ENCODE results near the gene TMEM231. TPM values are rescaled to one million over a fixed set of nuclear protein-coding genes. Genes with fewer than 3 reads are reported as not detected.
A peak's percentile ranks its signal among the peaks of the same experiment; 100 is the strongest.
"Not testable (repeated sequence)": the region's sequence is repeated elsewhere in the genome, so short reads cannot be mapped to it uniquely, and the experiment has no call there.

Gene TMEM231
- total RNA-seq, 5 donors from 2014 or later (not counting 1 experiment from before 2014, with no cell fraction given) = 1.5 to 3.0 (median 2.1) TPM

- H3K27me3 ChIP-seq (replicated peaks in 1 of 2; ENCODE audit: control insufficient read depth in 2 of 2, extremely low read depth in 1 of 2, insufficient read depth in 2 of 2, low read length in 1 of 2); H3K4me1 Mint-ChIP-seq; H3K9me3 Mint-ChIP-seq; POLR2A ChIA-PET; H3K4me3 Mint-ChIP-seq; H3K9me3 ChIP-seq; ATAC-seq (replicated peaks in 1 of 4); DNase-seq; H3K27ac Mint-ChIP-seq; H3K4me1 ChIP-seq (ENCODE audit: control insufficient read depth in 1 of 2, extremely low read depth in 1 of 2, insufficient read depth in 2 of 2, low read length in 2 of 2); CTCF ChIA-PET; H3K36me3 Mint-ChIP-seq; H3K36me3 ChIP-seq (ENCODE audit: control insufficient read depth in 2 of 2, extremely low read depth in 1 of 2, insufficient read depth in 1 of 2, low read length in 1 of 2); H3K27ac ChIP-seq (ENCODE audit: low read length); H3K4me3 ChIP-seq (ENCODE audit: control insufficient read depth in 1 of 2, extremely low read depth in 1 of 2, low read length in 1 of 2): not testable (repeated sequence)
- H3K27me3 Mint-ChIP-seq = peaks cover 20 to 30% of the 10 kb centered on the region in 2 donors
- WGBS (ENCODE audit: insufficient coverage) = 92% methylated on average over 2 of the region's 6 CpGs
Observed at GRCh38 chr16:75501820-75502219, 54.2 kb downstream of the TMEM231 start.

GRCh38 chr16:75501359-75501758 is 54.7 kb downstream of the TMEM231 start:
- H3K9me3 Mint-ChIP-seq = no peaks in the 10 kb centered on the region

GRCh38 chr16:75498605-75499322 is 57.3 kb downstream of the TMEM231 start:
- H3K4me3 Mint-ChIP-seq; CTCF ChIA-PET; H3K27ac ChIP-seq (ENCODE audit: low read length); POLR2A ChIA-PET; DNase-seq; H3K36me3 Mint-ChIP-seq; ATAC-seq (replicated peaks in 1 of 4); H3K4me1 ChIP-seq (ENCODE audit: control insufficient read depth in 1 of 2, extremely low read depth in 1 of 2, insufficient read depth in 2 of 2, low read length in 2 of 2); H3K4me3 ChIP-seq (ENCODE audit: control insufficient read depth in 1 of 2, extremely low read depth in 1 of 2, low read length in 1 of 2); H3K9me3 Mint-ChIP-seq; H3K9me3 ChIP-seq; H3K4me1 Mint-ChIP-seq; H3K27ac Mint-ChIP-seq; H3K36me3 ChIP-seq (ENCODE audit: control insufficient read depth in 2 of 2, extremely low read depth in 1 of 2, insufficient read depth in 1 of 2, low read length in 1 of 2): not testable (repeated sequence)
- peaks cover 2 to 28% of the 10 kb centered on the region in 2 experiments for H3K27me3 ChIP-seq (replicated peaks in 1 of 2; ENCODE audit: control insufficient read depth in 2 of 2, extremely low read depth in 1 of 2, insufficient read depth in 2 of 2, low read length in 1 of 2)
- no CpG with 5 or more reads among the region's 13 CpGs for WGBS (ENCODE audit: insufficient coverage)
- peaks cover 20 to 28% of the 10 kb centered on the region in 2 donors for H3K27me3 Mint-ChIP-seq

More at GRCh38 chr16:75501359-75501758, 54.7 kb downstream of the TMEM231 start:
- ChIA-PET POLR2A (no interaction called here), CTCF (no interaction called here)
- no peak for DNase-seq
- H3K27ac ChIP-seq (ENCODE audit: low read length) = no peak overlapping the region
- no peak for ATAC-seq (replicated peaks in 1 of 4)
- no peaks in the 10 kb centered on the region for H3K36me3 ChIP-seq (ENCODE audit: control insufficient read depth in 2 of 2, extremely low read depth in 1 of 2, insufficient read depth in 1 of 2, low read length in 1 of 2)
- H3K27ac Mint-ChIP-seq = no peak overlapping the region
- no peaks in the 10 kb centered on the region for H3K9me3 ChIP-seq
- peaks cover 0 to 8% of the 10 kb centered on the region in 2 experiments for H3K27me3 ChIP-seq (replicated peaks in 1 of 2; ENCODE audit: control insufficient read depth in 2 of 2, extremely low read depth in 1 of 2, insufficient read depth in 2 of 2, low read length in 1 of 2)
- H3K4me1 Mint-ChIP-seq = no peaks in the 10 kb centered on the region
- whole genome bisulfite sequencing (ENCODE audit: insufficient coverage) = no CpG with 5 or more reads among the region's 5 CpGs
- no peak overlapping the region for H3K4me3 ChIP-seq (ENCODE audit: control insufficient read depth in 1 of 2, extremely low read depth in 1 of 2, low read length in 1 of 2)
- no peaks in the 10 kb centered on the region for H3K36me3 Mint-ChIP-seq
- no peaks in the 10 kb centered on the region for H3K4me1 ChIP-seq (ENCODE audit: control insufficient read depth in 1 of 2, extremely low read depth in 1 of 2, insufficient read depth in 2 of 2, low read length in 2 of 2)
- H3K27me3 Mint-ChIP-seq = peaks cover 18 to 29% of the 10 kb centered on the region in 2 donors
- no peak overlapping the region for H3K4me3 Mint-ChIP-seq

GRCh38 chr16:75497558-75497957 is 58.5 kb downstream of the TMEM231 start:
- DNase-seq (no peak), ATAC-seq (replicated peaks in 1 of 4) (no peak)
- Histone ChIP-seq H3K36me3 (ENCODE audit: control insufficient read depth in 2 of 2, extremely low read depth in 1 of 2, insufficient read depth in 1 of 2, low read length in 1 of 2) (no peaks in the 10 kb centered on the region), H3K27ac (ENCODE audit: low read length) (no peak overlapping the region), H3K9me3 (no peaks in the 10 kb centered on the region), H3K27me3 (replicated peaks in 1 of 2; ENCODE audit: control insufficient read depth in 2 of 2, extremely low read depth in 1 of 2, insufficient read depth in 2 of 2, low read length in 1 of 2) (peaks cover 2 to 33% of the 10 kb centered on the region in 2 experiments), H3K4me1 (ENCODE audit: control insufficient read depth in 1 of 2, extremely low read depth in 1 of 2, insufficient read depth in 2 of 2, low read length in 2 of 2) (peaks cover 0 to 10% of the 10 kb centered on the region in 2 experiments), H3K4me3 (ENCODE audit: control insufficient read depth in 1 of 2, extremely low read depth in 1 of 2, low read length in 1 of 2) (no peak overlapping the region)
- CTCF ChIA-PET = interaction anchor here in 1 of 2 donors (0.6 to 0.7 kb wide), 2 partner anchors 9 to 46 kb away, joined by 3 read pairs; no protein-coding TSS in a partner anchor
- H3K27me3 Mint-ChIP-seq = peaks cover 24 to 40% of the 10 kb centered on the region in 2 donors
- POLR2A ChIA-PET = no interaction called here
- WGBS (ENCODE audit: insufficient coverage) = no CpG with 5 or more reads among the region's 4 CpGs
- no peaks in the 10 kb centered on the region for H3K9me3 Mint-ChIP-seq
- no peak overlapping the region for H3K4me3 Mint-ChIP-seq
- H3K36me3 Mint-ChIP-seq = no peaks in the 10 kb centered on the region
- H3K4me1 Mint-ChIP-seq = peaks cover 6 to 10% (median 7%) of the 10 kb centered on the region in 3 donors
- no peak overlapping the region for H3K27ac Mint-ChIP-seq

- Mint-ChIP-seq H3K36me3 (no peaks in the 10 kb centered on the region), H3K9me3 (no peaks in the 10 kb centered on the region), H3K4me3 (peak within 1 kb of the TSS; percentile 55 to 77 (median 57)), H3K27me3 (peaks cover 24 to 37% of the 10 kb centered on the region in 2 donors), H3K27ac (no peak within 1 kb of the TSS), H3K4me1 (peaks cover 6 to 10% (median 7%) of the 10 kb centered on the region in 3 donors)
- Histone ChIP-seq H3K27me3 (replicated peaks in 1 of 2; ENCODE audit: control insufficient read depth in 2 of 2, extremely low read depth in 1 of 2, insufficient read depth in 2 of 2, low read length in 1 of 2) (peaks cover 2 to 34% of the 10 kb centered on the region in 2 experiments), H3K36me3 (ENCODE audit: control insufficient read depth in 2 of 2, extremely low read depth in 1 of 2, insufficient read depth in 1 of 2, low read length in 1 of 2) (no peaks in the 10 kb centered on the region), H3K27ac (ENCODE audit: low read length) (no peak within 1 kb of the TSS), H3K4me3 (ENCODE audit: control insufficient read depth in 1 of 2, extremely low read depth in 1 of 2, low read length in 1 of 2) (peak within 1 kb of the TSS in 1 of 2 donors; percentile 58), H3K4me1 (ENCODE audit: control insufficient read depth in 1 of 2, extremely low read depth in 1 of 2, insufficient read depth in 2 of 2, low read length in 2 of 2) (peaks cover 0 to 10% of the 10 kb centered on the region in 2 experiments), H3K9me3 (no peaks in the 10 kb centered on the region)
- CTCF ChIA-PET = interaction anchor here in 1 of 2 donors (0.6 to 1.0 kb wide), 2 partner anchors 22 to 151 kb away, joined by 3 read pairs; no protein-coding TSS in a partner anchor
- 1% methylated on average over 34 of the region's 43 CpGs for WGBS (ENCODE audit: insufficient coverage)
- ATAC-seq (replicated peaks in 1 of 4) (peak; percentile 43 to 67 (median 62)), DNase-seq (peak in 4 of 35 experiments; percentile 7 to 23 (median 10))
- POLR2A ChIA-PET = no interaction called here
Observed at GRCh38 chr16:75495076-75495674, 60.9 kb downstream of the TMEM231 start, which contains the start of gene CHST6. Gene CHST6 (minus strand): TSS chr16:75495441. CDS start chr16:75479828, 15,613 bp downstream.

- Mint-ChIP-seq H3K4me1 (peaks cover 6 to 10% (median 7%) of the 10 kb centered on the region in 3 donors), H3K9me3 (no peaks in the 10 kb centered on the region), H3K36me3 (no peaks in the 10 kb centered on the region), H3K4me3 (peak overlapping the region; percentile 55 to 77 (median 57)), H3K27ac (no peak overlapping the region), H3K27me3 (peaks cover 22 to 37% of the 10 kb centered on the region in 2 donors)
- Histone ChIP-seq H3K4me3 (ENCODE audit: control insufficient read depth in 1 of 2, extremely low read depth in 1 of 2, low read length in 1 of 2) (peak overlapping the region in 1 of 2 donors; percentile 58), H3K9me3 (no peaks in the 10 kb centered on the region), H3K36me3 (ENCODE audit: control insufficient read depth in 2 of 2, extremely low read depth in 1 of 2, insufficient read depth in 1 of 2, low read length in 1 of 2) (no peaks in the 10 kb centered on the region), H3K27ac (ENCODE audit: low read length) (no peak overlapping the region), H3K4me1 (ENCODE audit: control insufficient read depth in 1 of 2, extremely low read depth in 1 of 2, insufficient read depth in 2 of 2, low read length in 2 of 2) (peaks cover 0 to 10% of the 10 kb centered on the region in 2 experiments), H3K27me3 (replicated peaks in 1 of 2; ENCODE audit: control insufficient read depth in 2 of 2, extremely low read depth in 1 of 2, insufficient read depth in 2 of 2, low read length in 1 of 2) (peaks cover 2 to 34% of the 10 kb centered on the region in 2 experiments)
- peak in 1 of 4 experiments; percentile 23 for ATAC-seq (replicated peaks in 1 of 4)
- ChIA-PET CTCF (interaction anchor here in 1 of 2 donors (0.6 to 1.0 kb wide), 2 partner anchors 23 to 150 kb away, joined by 3 read pairs; no protein-coding TSS in a partner anchor), POLR2A (no interaction called here)
- WGBS (ENCODE audit: insufficient coverage) = 40% methylated on average over 23 of the region's 26 CpGs
- DNase-seq = no peak
Observed at GRCh38 chr16:75494661-75495075, 61.4 kb downstream of the TMEM231 start.
